ENCODE measurements around the gene RALGAPB. TPM values are rescaled to one million over a fixed set of nuclear protein-coding genes. Genes with fewer than 3 reads are reported as not detected.
"Not testable (repeated sequence)": the region's sequence is repeated elsewhere in the genome, so short reads cannot be mapped to it uniquely, and the experiment has no call there.

The RALGAPB gene
- total and polyA plus RNA-seq, 10 donors, result 6.8 to 62.5 (median 44.1) TPM

GRCh38 chr20:38590676-38591473 lies 118.2 kb downstream of the RALGAPB start:
- Histone ChIP-seq H3K36me3 (no peaks in the 10 kb centered on the region), H3K9me3 (no peaks in the 10 kb centered on the region), H3K27ac (no peak overlapping the region), H3K27me3 (replicated peaks in 1 of 7) (peaks cover 0 to 38% (median 0%) of the 10 kb centered on the region in 7 donors), H3K4me1 (no peaks in the 10 kb centered on the region), H3K4me3 (no peak overlapping the region)
- WGBS, 5 donors, result 79 to 85% (median 82%) methylated on average over 17 to 18 of the region's 18 CpGs
- no peak for TF ChIP-seq POLR2AphosphoS5 (IDR thresholded peaks at IDR 0.05)
- no peak for TF ChIP-seq POLR2A (IDR thresholded peaks at IDR 0.05)
- TF ChIP-seq CTCF (IDR thresholded peaks at IDR 0.05 in 8 of 11, conservative IDR thresholded peaks at IDR 0.05 in 3 of 11), result no peak
- DNase-seq, result peak; percentile 37
- intact Hi-C loops (cut with DNase I; ENCODE audit: low total_unique reads), result no loop called here

GRCh38 chr20:38591474-38592410 lies 119.1 kb downstream of the RALGAPB start:
- H3K4me3 ChIP-seq, result no peak overlapping the region
- no peaks in the 10 kb centered on the region for H3K9me3 ChIP-seq
- H3K36me3 ChIP-seq, result no peaks in the 10 kb centered on the region
- peaks cover 0 to 33% (median 0%) of the 10 kb centered on the region in 7 donors for H3K27me3 ChIP-seq (replicated peaks in 1 of 7)
- TF ChIP-seq POLR2AphosphoS5 (IDR thresholded peaks at IDR 0.05) (no peak), POLR2A (IDR thresholded peaks at IDR 0.05) (no peak)
- intact Hi-C loops (cut with DNase I; ENCODE audit: low total_unique reads), result no loop called here
- H3K27ac ChIP-seq, result no peak overlapping the region
- 81 to 90% (median 84%) methylated on average over 21 of the region's 21 CpGs for WGBS, 5 donors
- no peaks in the 10 kb centered on the region for H3K4me1 ChIP-seq
- no peak for DNase-seq

- H3K9me3 ChIP-seq; DNase-seq; H3K4me1 ChIP-seq; H3K27ac ChIP-seq; H3K36me3 ChIP-seq; intact Hi-C loops (cut with DNase I; ENCODE audit: low total_unique reads); H3K4me3 ChIP-seq: not testable (repeated sequence)
- H3K27me3 ChIP-seq (replicated peaks in 1 of 7), result peaks cover 0 to 33% (median 0%) of the 10 kb centered on the region in 7 donors
- 62 to 88% (median 74%) methylated on average over 3 of the region's 3 CpGs for WGBS, 5 donors
Observed at GRCh38 chr20:38592411-38592790, 119.8 kb downstream of the RALGAPB start.

GRCh38 chr20:38594281-38594680 lies 121.6 kb downstream of the RALGAPB start:
- H3K36me3 ChIP-seq; DNase-seq; H3K4me1 ChIP-seq; H3K9me3 ChIP-seq; H3K27ac ChIP-seq; H3K4me3 ChIP-seq; intact Hi-C loops (cut with DNase I; ENCODE audit: low total_unique reads): not testable (repeated sequence)
- peaks cover 0 to 25% (median 0%) of the 10 kb centered on the region in 7 donors for H3K27me3 ChIP-seq (replicated peaks in 1 of 7)
- 80 to 88% (median 86%) methylated on average over 12 of the region's 12 CpGs for WGBS, 5 donors

GRCh38 chr20:38595886-38596285 lies 123.2 kb downstream of the RALGAPB start:
- H3K27me3 ChIP-seq (replicated peaks in 1 of 7), result peaks cover 0 to 34% (median 7%) of the 10 kb centered on the region in 7 donors
- H3K36me3 ChIP-seq; intact Hi-C loops (cut with DNase I; ENCODE audit: low total_unique reads); H3K4me1 ChIP-seq; H3K4me3 ChIP-seq; H3K9me3 ChIP-seq; H3K27ac ChIP-seq: not testable (repeated sequence)
- peak; percentile 43 for DNase-seq
- 88 to 94% (median 91%) methylated on average over 10 to 15 of the region's 15 CpGs for WGBS, 5 donors

GRCh38 chr20:38599410-38599882 lies 126.8 kb downstream of the RALGAPB start:
- Histone ChIP-seq H3K36me3 (no peaks in the 10 kb centered on the region), H3K27ac (no peak overlapping the region), H3K9me3 (no peaks in the 10 kb centered on the region), H3K4me1 (peaks cover 0 to 13% (median 4%) of the 10 kb centered on the region in 6 donors), H3K4me3 (no peak overlapping the region), H3K27me3 (replicated peaks in 1 of 7) (peaks cover 0 to 59% (median 33%) of the 10 kb centered on the region in 7 donors)
- no peak for TF ChIP-seq CTCF (IDR thresholded peaks at IDR 0.05 in 8 of 11, conservative IDR thresholded peaks at IDR 0.05 in 3 of 11)
- no peak for TF ChIP-seq POLR2A (IDR thresholded peaks at IDR 0.05)
- TF ChIP-seq POLR2AphosphoS5 (IDR thresholded peaks at IDR 0.05), result no peak
- DNase-seq, result no peak
- intact Hi-C loops (cut with DNase I; ENCODE audit: low total_unique reads), result no loop called here
- 64 to 81% (median 73%) methylated on average over 9 of the region's 9 CpGs for WGBS, 5 donors

Data from spleen (tissue), 11 donors.